DOHH2 (cell line): ENCODE data around the gene UBASH3A.

Experiments used
- H3F3A ChIP-seq: fragments of 200-600 bp; sonication (generic), shearing (Covaris generic); 2 replicates; pipeline ENCODE4 v1.6.0; 2016; ENCODE audit warnings: antibody characterized with exemption, mild to moderate bottlenecking; ENCODE audit not compliant: control insufficient read depth, insufficient read depth
- H3K27ac ChIP-seq: fragments of 200-600 bp; sonication (generic); 2 replicates; pipeline ENCODE4 v1.5.1; 2014; ENCODE audit warnings: low read depth, mild to moderate bottlenecking, low read length, moderate library complexity
- H3K27me3 ChIP-seq: fragments of 200-600 bp; sonication (generic); 2 replicates; pipeline ENCODE4 v1.6.1; 2014; ENCODE audit warnings: mild to moderate bottlenecking, low read length, mixed read lengths; ENCODE audit not compliant: control insufficient read depth
- H3K36me3 ChIP-seq: fragments of 200-600 bp; sonication (generic); 2 replicates; pipeline ENCODE4 v1.6.1; 2014; ENCODE audit warnings: mild to moderate bottlenecking, low read length, moderate library complexity, mixed read lengths; ENCODE audit not compliant: control insufficient read depth
- H3K4me1 ChIP-seq: fragments of 200-600 bp; sonication (generic); 2 replicates; pipeline ENCODE4 v1.6.1; 2014; ENCODE audit warnings: mild to moderate bottlenecking, low read length, mixed read lengths; ENCODE audit not compliant: control insufficient read depth
- H3K4me2 ChIP-seq: fragments of 200-600 bp; sonication (generic); 2 replicates; pipeline ENCODE4 v1.6.0; 2014; ENCODE audit warnings: mild to moderate bottlenecking, low read length, moderate library complexity
- H3K4me3 ChIP-seq: fragments of 200-600 bp; sonication (generic); 2 replicates; pipeline ENCODE4 v1.5.1; 2014; ENCODE audit warnings: mild to moderate bottlenecking, low read length, mixed read lengths
- H3K79me2 ChIP-seq: fragments of 200-600 bp; sonication (generic); 2 replicates; pipeline ENCODE4 v1.6.1; 2014; ENCODE audit warnings: mild to moderate bottlenecking, low read length, mixed read lengths; ENCODE audit not compliant: control insufficient read depth
- H3K9me2 ChIP-seq: fragments of 200-600 bp; sonication (generic); replicated peaks from 2 replicates; pipeline ENCODE4 v1.6.1; 2014; ENCODE audit warnings: mild to moderate bottlenecking, low read length, mixed read lengths; ENCODE audit not compliant: control insufficient read depth
- H3K9me3 ChIP-seq: fragments of 200-600 bp; sonication (generic); 2 replicates; pipeline ENCODE4 v1.6.1; 2014; ENCODE audit warnings: antibody characterized with exemption, low read length, mixed read lengths; ENCODE audit not compliant: control insufficient read depth, insufficient read depth
- H4K20me1 ChIP-seq: fragments of 200-600 bp; sonication (generic); 2 replicates; pipeline ENCODE4 v1.6.0; 2014; ENCODE audit warnings: low read depth, mild to moderate bottlenecking, antibody characterized with exemption, low read length, moderate library complexity; ENCODE audit not compliant: control insufficient read depth, insufficient read depth
- CTCF ChIP-seq: fragments of 200-600 bp; sonication (generic); IDR thresholded peaks from one replicate; pipeline ENCODE4 v1.5.1; 2014; ENCODE audit warnings: antibody characterized with exemption, mild to moderate bottlenecking, low read depth, low read length; ENCODE audit not compliant: poor library complexity, severe bottlenecking
- EZH2phosphoT487 ChIP-seq: fragments of 200-600 bp; sonication (generic); IDR thresholded peaks from 2 replicates; pipeline ENCODE4 v1.6.1; 2017; ENCODE audit warnings: borderline replicate concordance, mild to moderate bottlenecking, antibody characterized with exemption, low read length, moderate library complexity, mixed read lengths

UBASH3A gene

GRCh38 chr21:42490720-42491119 is 87.0 kb downstream of the UBASH3A start:
- H3K27me3 ChIP-seq, result peaks cover 8% of the 10 kb centered on the region
- H3K4me2 ChIP-seq, result no peak overlapping the region
- no peaks in the 10 kb centered on the region for H3K9me3 ChIP-seq

GRCh38 chr21:42491328-42491727 is 87.6 kb downstream of the UBASH3A start:
- H3K9me3 ChIP-seq, result no peaks in the 10 kb centered on the region
- H3K4me3 ChIP-seq, result no peak overlapping the region
- TF ChIP-seq EZH2phosphoT487 (no peak), CTCF (no peak)
- H3K27ac ChIP-seq, result no peak overlapping the region
- H3F3A ChIP-seq, result no peaks in the 10 kb centered on the region
- peaks cover 25% of the 10 kb centered on the region for H3K4me1 ChIP-seq
- H3K9me2 ChIP-seq, result no peaks in the 10 kb centered on the region
- no peaks in the 10 kb centered on the region for H4K20me1 ChIP-seq
- H3K4me2 ChIP-seq, result no peak overlapping the region
- H3K27me3 ChIP-seq, result peaks cover 9% of the 10 kb centered on the region
- no peaks in the 10 kb centered on the region for H3K79me2 ChIP-seq
- H3K36me3 ChIP-seq, result no peaks in the 10 kb centered on the region

More at GRCh38 chr21:42490720-42491119, 87.0 kb downstream of the UBASH3A start:
- no peaks in the 10 kb centered on the region for H3K79me2 ChIP-seq
- peaks cover 22% of the 10 kb centered on the region for H3K4me1 ChIP-seq
- no peak overlapping the region for H3K4me3 ChIP-seq
- TF ChIP-seq CTCF (no peak), EZH2phosphoT487 (no peak)
- no peaks in the 10 kb centered on the region for H4K20me1 ChIP-seq
- H3K27ac ChIP-seq, result no peak overlapping the region
- H3F3A ChIP-seq, result no peaks in the 10 kb centered on the region
- H3K9me2 ChIP-seq, result no peaks in the 10 kb centered on the region
- no peaks in the 10 kb centered on the region for H3K36me3 ChIP-seq

GRCh38 chr21:42492201-42492600 is 88.5 kb downstream of the UBASH3A start:
- H3K27me3 ChIP-seq, result peaks cover 9% of the 10 kb centered on the region
- H3K4me2 ChIP-seq, result peak overlapping the region; percentile 17; the same call in 1 of the 2 replicates
- no peaks in the 10 kb centered on the region for H4K20me1 ChIP-seq
- no peak overlapping the region for H3K27ac ChIP-seq
- H3K36me3 ChIP-seq, result no peaks in the 10 kb centered on the region
- H3K4me1 ChIP-seq, result peaks cover 33% of the 10 kb centered on the region
- no peak for TF ChIP-seq CTCF
- no peak for TF ChIP-seq EZH2phosphoT487
- no peaks in the 10 kb centered on the region for H3K79me2 ChIP-seq
- H3F3A ChIP-seq, result no peaks in the 10 kb centered on the region
- H3K4me3 ChIP-seq, result no peak overlapping the region
- no peaks in the 10 kb centered on the region for H3K9me2 ChIP-seq
- H3K9me3 ChIP-seq, result no peaks in the 10 kb centered on the region
